GM18505 (cell line): ENCODE data around the gene TINAG.
"Not testable (repeated sequence)": the region's sequence is repeated elsewhere in the genome, so short reads cannot be mapped to it uniquely, and the experiment has no call there.

Experiments used
- ATAC-seq: cut with Tn5 transposase; IDR thresholded peaks from one replicate; pipeline ENCODE4 v1.9.1; 2021; ENCODE audit not compliant: unreplicated experiment
- POLR2A ChIP-seq: IDR thresholded peaks from 4 replicates; pipeline ENCODE4 v1.6.1; 2011; ENCODE audit warnings: borderline replicate concordance; ENCODE audit not compliant: insufficient read depth, insufficient read length; ENCODE audit errors: extremely low read depth

The TINAG gene

DNA sequence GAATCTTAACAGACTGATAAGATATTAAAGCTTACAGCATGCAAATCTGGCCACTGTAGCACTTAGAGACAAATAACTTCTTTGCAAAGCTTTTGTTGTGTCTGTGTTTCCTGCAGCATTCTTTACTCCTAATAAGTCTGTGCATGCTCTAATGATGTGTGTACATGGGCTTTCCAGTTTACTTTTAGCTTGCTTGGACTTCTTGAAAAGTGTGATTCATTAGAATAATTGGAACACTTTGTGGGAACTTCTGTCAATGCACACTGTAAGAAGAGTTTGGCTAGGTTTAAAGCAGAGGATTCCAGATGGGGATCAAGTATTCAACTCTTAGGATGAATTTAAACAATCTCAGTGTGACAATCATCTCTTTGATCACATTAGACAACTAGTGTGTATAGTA is 22.1 kb upstream of the TINAG start:
- TF ChIP-seq POLR2A, result no peak
- ATAC-seq, result no peak

DNA sequence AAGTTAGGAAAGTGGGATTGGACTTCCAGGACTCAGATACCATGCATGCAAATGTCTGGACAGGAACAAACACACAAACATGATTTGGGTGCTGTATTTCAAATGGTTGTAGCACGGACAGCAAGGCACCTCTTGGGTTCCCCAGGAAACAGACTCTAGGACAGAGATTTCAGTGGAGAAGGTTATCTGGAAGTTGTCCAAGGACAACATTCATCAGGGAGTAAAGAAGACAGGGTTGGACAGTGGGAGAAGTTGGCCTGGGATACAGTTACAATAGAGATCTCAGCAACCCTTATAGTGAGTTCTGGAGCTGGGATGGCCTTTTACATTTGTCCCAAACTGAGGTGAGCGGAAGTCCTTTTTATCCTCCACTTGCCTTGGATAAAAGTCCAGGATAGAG is 19.8 kb upstream of the TINAG start:
- no peak for ATAC-seq

DNA sequence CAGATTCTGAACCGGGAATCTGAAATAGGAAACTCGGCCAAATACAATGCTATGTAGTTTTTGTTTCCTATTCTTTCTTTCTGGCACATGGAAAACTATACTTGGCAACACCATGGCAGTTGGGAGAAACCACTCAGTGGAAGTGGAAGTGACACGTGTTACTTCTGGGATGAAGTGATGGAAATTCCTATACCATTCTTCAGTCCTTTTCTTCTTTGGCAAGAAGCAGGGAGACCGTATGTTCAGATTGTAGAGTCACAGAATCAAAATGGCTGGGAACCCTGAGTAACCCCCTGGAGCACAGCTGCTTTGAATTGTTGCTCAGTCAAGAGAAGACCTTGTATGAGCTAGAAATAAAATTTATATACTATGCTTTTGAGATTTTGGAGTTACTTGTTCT is 18.8 kb upstream of the TINAG start:
- TF ChIP-seq POLR2A, result no peak
- ATAC-seq, result no peak

More for the DNA sequence above, 19.8 kb upstream of the TINAG start:
- TF ChIP-seq POLR2A, result no peak

DNA sequence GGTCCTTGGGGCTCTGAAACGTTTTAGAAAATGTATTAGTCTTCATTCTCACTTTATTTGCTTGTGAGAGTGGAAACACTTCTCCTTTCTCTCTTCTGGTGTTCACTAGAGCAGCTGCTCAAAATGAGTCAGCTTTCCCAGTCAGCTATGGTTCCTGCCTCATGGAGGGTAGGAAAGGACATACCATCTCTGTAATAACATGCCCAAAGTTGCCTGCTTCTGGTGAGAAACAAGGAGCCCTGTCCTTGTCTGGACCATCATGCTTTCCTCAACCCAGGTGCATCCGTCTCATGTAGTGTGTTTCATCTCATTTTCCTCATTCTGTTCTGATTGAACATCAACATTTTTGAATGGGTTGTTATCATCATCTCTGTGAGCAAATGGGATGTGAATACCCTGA is 17.1 kb upstream of the TINAG start:
- no peak for TF ChIP-seq POLR2A
- peak; percentile 66 for ATAC-seq

DNA sequence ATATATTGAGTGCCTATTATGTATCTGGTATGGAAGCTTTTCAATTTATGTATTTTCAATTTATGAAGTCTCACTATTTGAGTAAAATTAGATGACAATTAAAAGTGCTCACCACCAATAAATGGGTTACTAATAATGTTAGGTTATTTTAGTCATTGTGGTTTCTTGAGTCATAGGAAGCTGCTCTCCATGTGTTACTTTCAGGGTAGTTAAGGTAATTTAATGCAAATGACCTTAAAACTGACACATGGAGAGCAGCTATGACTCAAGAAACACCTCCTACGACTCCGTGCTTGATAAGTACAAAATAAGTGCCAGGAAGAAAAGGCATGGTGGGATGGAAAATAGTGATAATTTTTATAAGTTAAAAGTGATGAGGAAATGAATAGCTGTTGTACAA is 16.5 kb upstream of the TINAG start:
- ATAC-seq, result peak; percentile 88
- TF ChIP-seq POLR2A, result no peak

DNA sequence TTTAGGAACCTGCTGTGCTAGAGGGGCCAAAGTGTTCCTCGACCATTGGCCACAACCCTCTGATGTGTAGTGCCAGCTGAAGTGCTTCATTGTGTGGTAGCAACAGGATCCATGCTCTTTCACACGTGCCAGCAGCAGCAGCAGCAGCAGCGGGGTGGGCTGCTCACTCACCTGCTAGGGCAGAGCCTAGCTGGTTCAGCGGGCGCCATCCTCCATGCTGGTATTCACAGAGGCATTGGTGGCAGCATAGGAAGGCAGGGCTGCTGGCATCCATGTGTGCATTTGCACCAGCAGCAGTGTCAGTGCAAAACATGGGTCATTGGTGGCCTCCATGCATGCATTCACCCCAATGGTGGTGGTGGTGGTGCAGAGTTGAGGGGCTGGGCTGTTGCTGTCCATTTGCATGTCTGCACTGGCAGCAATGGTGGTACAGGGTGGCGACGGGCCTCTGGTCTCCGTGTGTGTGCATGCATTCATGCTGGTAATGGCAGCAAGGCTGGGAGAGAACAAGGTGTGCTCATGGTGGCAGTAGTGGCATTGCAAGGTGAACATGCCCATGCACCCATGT is 13.2 kb upstream of the TINAG start:
- ATAC-seq, result no peak
- TF ChIP-seq POLR2A, result no peak

DNA sequence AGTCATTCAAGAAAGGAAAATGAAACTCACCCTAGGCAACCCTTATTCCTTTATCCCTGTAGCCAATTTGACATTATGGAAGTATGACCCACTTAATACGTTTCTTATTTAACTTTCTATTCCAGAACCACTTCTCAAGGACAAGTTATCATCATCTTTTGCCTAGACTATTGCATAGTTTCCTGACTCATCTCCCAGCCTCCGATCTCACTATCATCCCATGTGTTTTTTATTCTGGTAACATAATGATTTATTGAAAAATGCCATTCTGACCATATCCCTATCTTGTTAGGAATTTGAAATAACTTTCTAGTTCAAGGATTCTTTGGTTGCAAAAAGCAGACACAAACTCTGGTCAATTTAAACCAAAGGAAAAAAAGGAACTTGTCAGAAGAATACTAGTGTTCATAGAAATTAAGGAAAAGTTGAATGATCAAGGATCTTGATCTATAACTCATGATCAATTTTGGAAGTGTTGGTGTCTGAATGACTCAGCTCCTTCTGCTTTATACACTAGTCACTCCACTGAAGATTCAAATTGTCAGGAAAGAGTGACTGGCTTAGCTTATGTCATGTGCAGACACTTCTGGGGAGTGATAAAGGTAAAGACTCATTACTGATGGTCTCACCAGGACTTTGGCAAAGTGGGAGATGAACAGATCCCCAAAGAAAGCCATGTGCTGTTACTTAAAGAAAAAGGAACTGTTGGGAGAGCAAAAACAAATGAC is 8.5 kb upstream of the TINAG start:
- ATAC-seq, result no peak
- TF ChIP-seq POLR2A, result no peak

DNA sequence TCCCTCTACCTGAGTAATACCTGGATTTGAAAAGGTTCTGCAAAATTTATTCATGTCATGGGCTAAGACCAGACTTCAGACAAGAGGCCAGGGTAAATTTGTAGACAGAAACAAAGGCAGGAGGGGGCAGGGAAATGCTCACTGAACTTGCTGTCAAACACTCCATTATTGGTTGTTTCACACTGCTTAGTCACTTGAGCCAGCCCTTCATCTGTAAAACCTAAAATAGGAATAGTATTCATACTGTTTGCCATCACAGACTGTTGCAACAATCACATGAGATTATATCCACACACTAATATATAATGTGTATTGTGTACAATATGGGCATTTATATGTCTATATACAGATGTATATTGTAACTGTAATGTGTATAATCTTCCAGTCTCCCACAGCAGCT is 6.5 kb upstream of the TINAG start:
- no peak for TF ChIP-seq POLR2A
- ATAC-seq, result no peak

DNA sequence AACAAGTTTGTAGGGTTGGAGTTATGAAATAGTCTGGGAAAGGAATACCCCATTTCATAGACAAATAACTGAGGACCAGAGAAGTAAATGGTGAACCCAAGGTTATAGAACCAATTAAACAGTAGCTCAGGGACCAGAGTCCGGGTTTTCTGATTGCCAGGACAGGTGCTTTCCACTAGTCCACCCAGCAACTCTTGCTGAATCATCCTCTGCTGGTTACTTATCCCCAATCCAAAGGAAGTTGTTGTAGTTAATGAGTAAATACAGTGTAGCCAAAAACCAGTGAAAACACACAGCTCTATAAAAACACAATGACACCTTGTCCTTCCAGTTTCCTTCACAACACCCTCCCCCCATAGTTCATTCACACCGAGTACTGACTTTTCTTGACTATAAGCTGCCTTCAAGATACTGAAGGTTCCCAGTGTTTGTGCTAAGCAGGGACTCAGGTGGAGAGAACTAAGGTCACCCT is 766 bp upstream of the TINAG start:
- ATAC-seq, result peak; percentile 45
- TF ChIP-seq POLR2A, result no peak

DNA sequence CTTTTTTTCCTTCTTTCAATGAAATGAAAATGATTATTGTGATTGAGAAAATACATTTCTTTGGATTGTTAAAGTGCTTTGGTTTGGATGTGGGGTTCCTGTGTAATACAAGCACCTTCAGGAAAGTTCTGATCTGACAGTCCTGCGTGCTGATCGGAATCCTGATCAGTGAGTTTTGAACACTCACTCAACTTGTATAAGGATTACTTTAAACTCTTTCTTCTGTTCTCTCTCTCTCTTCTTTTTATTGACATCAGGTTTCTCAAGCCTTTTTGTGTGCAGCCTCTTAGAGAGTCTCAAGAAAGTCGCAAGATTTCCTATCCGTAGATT is 710 bp downstream of the TINAG start:
- TF ChIP-seq POLR2A, result no peak
- no peak for ATAC-seq

DNA sequence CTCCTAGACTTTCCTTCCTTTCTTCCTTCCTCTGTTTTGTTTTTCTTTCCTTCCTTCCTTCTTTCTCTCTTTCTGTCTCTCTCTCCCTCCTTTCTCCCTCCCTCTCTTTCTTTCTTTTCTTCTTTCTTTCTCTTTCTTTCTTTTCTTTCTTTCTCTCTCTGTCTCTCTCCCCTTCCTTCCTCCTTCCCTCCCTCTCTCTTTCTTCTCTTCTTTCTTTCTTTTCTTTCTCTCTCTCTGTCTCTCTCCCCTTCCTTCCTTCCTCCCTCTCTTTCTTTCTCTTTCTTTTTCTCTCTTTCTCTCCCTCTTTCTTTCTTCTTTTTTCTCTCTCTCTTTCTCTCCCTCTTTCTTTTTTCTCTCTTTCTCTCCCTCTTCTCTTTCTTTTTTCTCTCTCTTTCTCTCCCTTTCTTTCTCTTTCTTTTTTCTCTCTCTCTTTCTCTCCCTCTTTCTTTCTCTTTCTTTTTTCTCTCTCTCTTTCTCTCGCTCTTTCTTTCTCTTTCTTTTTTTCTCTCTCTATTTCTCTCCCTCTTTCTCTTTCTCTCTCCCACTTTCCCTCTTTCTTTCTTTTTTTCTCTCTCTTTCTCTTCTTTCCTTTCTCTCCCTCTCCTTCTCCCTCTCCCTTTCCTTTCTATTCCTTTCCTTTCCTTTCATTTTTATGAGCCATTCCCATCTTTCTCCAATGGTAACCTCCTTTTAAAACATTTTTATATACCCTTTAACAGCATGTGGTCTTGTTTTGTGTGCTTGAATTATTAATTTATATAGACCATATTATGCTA is 2.3 kb downstream of the TINAG start:
- TF ChIP-seq POLR2A, result no peak
- ATAC-seq, result no peak

DNA sequence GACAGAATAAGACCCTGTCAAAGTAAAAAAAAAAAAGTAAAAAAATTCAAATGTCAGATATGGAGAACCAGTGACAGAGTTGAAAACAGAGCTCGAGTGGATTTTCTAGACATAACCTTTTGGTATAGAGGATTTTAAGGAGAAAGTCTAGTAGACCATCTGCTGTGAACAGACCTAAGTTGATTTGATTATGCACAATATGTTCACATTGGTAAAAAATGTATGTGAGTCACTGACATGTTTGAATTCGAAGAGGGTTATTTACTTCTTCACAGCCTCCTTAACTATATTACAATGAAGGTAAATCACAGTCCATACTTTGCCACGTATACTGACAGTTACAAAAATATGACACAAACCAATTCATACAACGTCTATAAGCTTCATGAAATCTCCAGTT is 7.4 kb downstream of the TINAG start:
- ATAC-seq, result no peak

DNA sequence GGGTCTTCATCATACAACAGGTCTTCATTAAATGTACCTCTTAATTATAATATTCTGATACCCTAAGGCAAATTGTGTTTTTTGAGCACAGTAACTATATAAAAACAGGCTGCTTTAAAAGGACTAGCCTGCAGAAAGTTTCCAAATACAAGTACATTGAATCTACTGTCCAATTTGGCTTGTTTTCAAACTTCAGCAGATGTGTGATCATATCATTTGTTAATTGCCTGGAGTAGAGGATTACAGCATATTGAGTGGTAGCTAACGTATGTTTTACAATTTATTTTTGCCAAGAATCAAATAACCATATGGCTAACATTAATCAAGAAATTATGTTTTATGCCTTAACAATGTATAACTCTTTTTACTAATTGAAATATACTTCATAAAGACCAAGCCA is 12.6 kb downstream of the TINAG start:
- no peak for ATAC-seq
- no peak for TF ChIP-seq POLR2A

More for the DNA sequence above, 7.4 kb downstream of the TINAG start:
- no peak for TF ChIP-seq POLR2A

DNA sequence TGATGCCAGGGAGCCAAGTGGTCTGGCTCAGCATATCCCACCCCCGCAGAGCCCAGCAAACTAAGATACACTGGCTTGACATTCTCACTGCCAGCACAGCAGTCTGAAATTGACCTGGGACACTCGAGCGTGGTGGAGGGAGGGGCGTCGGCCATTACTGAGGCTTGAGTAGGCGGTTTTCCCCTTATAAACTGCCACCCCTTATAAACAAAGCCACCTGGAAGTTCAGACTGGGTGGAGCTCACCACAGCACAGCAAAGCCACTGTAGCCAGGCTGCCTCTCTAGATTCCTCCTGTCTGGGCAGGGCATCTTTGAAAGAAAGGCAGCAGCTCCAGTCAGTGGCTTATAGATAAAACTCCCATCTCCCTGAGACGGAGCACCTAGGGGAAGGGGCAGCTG is 19.4 kb downstream of the TINAG start:
- no peak for ATAC-seq
- no peak for TF ChIP-seq POLR2A

DNA sequence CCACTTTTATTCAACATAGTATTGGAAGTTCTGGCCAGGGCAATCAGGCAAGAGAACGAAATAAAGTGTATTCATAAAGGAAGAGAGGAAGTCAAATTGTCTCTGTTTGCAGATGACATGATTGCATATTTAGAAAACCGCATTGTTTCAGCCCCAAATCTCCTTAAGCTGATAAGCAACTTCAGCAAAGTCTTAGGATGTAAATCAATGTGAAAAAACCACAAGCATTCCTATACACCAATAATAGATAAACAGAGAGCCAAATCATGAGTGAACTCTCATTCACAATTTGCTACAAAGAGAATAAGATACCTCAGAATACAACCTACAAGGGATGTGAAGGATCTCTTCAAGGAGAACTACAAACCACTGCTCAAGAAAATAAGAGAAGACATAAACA is 23.3 kb downstream of the TINAG start:
- not testable (repeated sequence) for ATAC-seq
